ENCODE data around the gene CDK5RAP3.

- TF ChIP-seq POLR2A (IDR thresholded peaks at IDR 0.05; ENCODE audit: low read length), result peak; percentile 79
- TF ChIP-seq, protein P1, sequence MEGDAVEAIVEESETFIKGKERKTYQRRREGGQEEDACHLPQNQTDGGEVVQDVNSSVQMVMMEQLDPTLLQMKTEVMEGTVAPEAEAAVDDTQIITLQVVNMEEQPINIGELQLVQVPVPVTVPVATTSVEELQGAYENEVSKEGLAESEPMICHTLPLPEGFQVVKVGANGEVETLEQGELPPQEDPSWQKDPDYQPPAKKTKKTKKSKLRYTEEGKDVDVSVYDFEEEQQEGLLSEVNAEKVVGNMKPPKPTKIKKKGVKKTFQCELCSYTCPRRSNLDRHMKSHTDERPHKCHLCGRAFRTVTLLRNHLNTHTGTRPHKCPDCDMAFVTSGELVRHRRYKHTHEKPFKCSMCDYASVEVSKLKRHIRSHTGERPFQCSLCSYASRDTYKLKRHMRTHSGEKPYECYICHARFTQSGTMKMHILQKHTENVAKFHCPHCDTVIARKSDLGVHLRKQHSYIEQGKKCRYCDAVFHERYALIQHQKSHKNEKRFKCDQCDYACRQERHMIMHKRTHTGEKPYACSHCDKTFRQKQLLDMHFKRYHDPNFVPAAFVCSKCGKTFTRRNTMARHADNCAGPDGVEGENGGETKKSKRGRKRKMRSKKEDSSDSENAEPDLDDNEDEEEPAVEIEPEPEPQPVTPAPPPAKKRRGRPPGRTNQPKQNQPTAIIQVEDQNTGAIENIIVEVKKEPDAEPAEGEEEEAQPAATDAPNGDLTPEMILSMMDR (IDR thresholded peaks at IDR 0.05), result no peak
- TF ChIP-seq RCOR1 (IDR thresholded peaks at IDR 0.05; ENCODE audit: low read depth, low read length), result no peak
- TF ChIP-seq CHD2 (IDR thresholded peaks at IDR 0.05; ENCODE audit: low read length, partially characterized antibody), result no peak
- peak; percentile 94 for TF ChIP-seq MAX (IDR thresholded peaks at IDR 0.05)
Measured at GRCh38 chr17:48023400-48024148, 52.7 kb downstream of the CDK5RAP3 start.
